Mesothelial cell of epicardium (in vitro differentiated cells): Measurements from ENCODE around the gene ASPDH. TPM values are rescaled to one million over a fixed set of nuclear protein-coding genes. Genes with fewer than 3 reads are reported as not detected.

Experiments used
- DNase-seq, 2 experiments: peaks; one replicate each; pipeline ENCODE4 v3.0.0; 2021; ENCODE audit warnings: low spot score in 2 of 2; ENCODE audit not compliant: unreplicated experiment in 2 of 2
- H3K27ac Mint-ChIP-seq: 2 replicates; pipeline ENCODE4 v1.8.0; 2021; ENCODE audit warnings: mixed read lengths
- H3K27me3 Mint-ChIP-seq: 2 replicates; pipeline ENCODE4 v1.8.0; 2021; ENCODE audit warnings: low read depth, mixed read lengths
- H3K36me3 Mint-ChIP-seq: 2 replicates; pipeline ENCODE4 v1.8.0; 2021; ENCODE audit warnings: mixed read lengths
- H3K4me1 Mint-ChIP-seq: 2 replicates; pipeline ENCODE4 v1.8.0; 2021; ENCODE audit warnings: mixed read lengths
- H3K4me3 Mint-ChIP-seq: 2 replicates; pipeline ENCODE4 v1.8.0; 2021; ENCODE audit warnings: mild to moderate bottlenecking, moderate library complexity, mixed read lengths
- H3K9me3 Mint-ChIP-seq: 2 replicates; pipeline ENCODE4 v1.8.0; 2021; ENCODE audit warnings: mixed read lengths
- total RNA-seq: library from RNA; stranded (reverse); gene quantifications from 3 replicates; pipeline ENCODE4 v1.2.1, GENCODE V29; 2021
- TF ChIP-seq, protein P1 (sequence below): fragments of 200-600 bp; sonication (generic); IDR thresholded peaks from one replicate; pipeline ENCODE4 v1.5.0; 2021; ENCODE audit warnings: antibody characterized with exemption; ENCODE audit not compliant: unreplicated experiment

ASPDH gene
- total RNA-seq, 1 donor from 2014 or later: not detected

DNA sequence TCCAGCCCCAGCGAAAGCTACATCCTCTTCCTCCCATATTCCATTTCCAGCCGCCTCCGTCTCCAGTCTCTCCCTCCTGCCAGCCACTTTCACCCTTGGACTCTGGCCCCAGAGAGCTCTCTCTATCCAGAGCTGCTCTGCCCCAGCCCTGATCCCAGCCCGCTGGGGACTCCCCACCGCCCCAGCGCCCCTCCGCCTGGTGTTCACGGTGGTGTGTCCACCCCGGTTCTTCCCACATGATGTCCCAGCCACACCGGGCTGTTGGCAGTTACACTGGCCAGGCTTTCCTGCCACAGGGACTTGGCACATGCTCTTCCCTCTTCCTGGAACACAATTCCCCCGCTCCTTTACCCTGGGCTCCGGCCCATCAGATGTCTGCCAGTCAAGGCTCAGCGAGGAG is 48.7 kb downstream of the ASPDH start:
- Mint-ChIP-seq H3K27me3 (no peaks in the 10 kb centered on the region), H3K4me3 (no peak overlapping the region), H3K27ac (no peak overlapping the region), H3K9me3 (no peaks in the 10 kb centered on the region), H3K36me3 (no peaks in the 10 kb centered on the region), H3K4me1 (peaks cover 8% of the 10 kb centered on the region)
- TF ChIP-seq, protein P1, sequence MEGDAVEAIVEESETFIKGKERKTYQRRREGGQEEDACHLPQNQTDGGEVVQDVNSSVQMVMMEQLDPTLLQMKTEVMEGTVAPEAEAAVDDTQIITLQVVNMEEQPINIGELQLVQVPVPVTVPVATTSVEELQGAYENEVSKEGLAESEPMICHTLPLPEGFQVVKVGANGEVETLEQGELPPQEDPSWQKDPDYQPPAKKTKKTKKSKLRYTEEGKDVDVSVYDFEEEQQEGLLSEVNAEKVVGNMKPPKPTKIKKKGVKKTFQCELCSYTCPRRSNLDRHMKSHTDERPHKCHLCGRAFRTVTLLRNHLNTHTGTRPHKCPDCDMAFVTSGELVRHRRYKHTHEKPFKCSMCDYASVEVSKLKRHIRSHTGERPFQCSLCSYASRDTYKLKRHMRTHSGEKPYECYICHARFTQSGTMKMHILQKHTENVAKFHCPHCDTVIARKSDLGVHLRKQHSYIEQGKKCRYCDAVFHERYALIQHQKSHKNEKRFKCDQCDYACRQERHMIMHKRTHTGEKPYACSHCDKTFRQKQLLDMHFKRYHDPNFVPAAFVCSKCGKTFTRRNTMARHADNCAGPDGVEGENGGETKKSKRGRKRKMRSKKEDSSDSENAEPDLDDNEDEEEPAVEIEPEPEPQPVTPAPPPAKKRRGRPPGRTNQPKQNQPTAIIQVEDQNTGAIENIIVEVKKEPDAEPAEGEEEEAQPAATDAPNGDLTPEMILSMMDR: no peak
- no peak for DNase-seq

DNA sequence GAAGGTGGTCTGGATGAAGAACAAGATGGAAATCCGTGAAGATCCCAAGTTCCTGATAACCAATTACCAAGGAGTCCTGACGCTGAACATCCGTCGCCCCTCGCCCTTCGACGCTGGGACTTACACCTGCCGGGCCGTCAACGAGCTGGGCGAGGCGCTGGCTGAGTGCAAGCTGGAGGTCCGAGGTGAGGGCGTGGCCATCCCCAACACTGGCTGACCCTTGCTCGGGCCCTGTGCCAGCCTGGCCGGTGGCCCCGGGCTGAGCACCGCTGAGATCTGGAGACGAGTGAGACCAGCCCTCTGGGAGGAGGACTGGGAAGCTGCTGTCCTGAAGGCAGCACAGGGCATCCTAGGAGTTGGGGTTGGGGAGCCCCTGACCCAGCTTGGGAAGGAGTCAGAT is 49.4 kb downstream of the ASPDH start:
- TF ChIP-seq, protein P1: no peak
- Mint-ChIP-seq H3K36me3 (no peaks in the 10 kb centered on the region), H3K4me1 (peaks cover 10% of the 10 kb centered on the region), H3K27ac (no peak overlapping the region), H3K4me3 (no peak overlapping the region), H3K9me3 (no peaks in the 10 kb centered on the region), H3K27me3 (no peaks in the 10 kb centered on the region)
- DNase-seq: no peak

DNA sequence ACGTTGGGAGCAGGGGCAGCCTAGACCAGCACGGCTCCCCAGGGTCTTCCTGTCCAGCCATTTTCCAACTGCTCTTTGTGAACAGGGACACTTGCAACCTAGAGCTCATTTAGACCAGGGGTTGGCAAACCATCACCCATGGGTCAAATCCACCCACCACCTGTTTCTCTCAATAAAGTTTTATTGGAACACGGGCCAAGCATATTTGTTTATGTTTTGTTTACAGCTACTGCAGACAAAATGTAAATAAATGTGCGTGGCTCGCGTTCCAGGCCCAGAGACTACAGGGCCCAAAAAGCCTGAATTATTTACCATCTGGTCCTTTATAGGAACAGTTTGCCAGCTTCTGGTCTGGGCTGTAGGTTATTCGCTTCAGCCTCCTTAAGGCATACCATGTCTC is 50.7 kb downstream of the ASPDH start:
- no peaks in the 10 kb centered on the region for H3K27me3 Mint-ChIP-seq
- no peak overlapping the region for H3K27ac Mint-ChIP-seq
- TF ChIP-seq, protein P1: no peak
- no peak for DNase-seq
- no peak overlapping the region for H3K4me3 Mint-ChIP-seq
- no peaks in the 10 kb centered on the region for H3K9me3 Mint-ChIP-seq
- H3K36me3 Mint-ChIP-seq: no peaks in the 10 kb centered on the region
- H3K4me1 Mint-ChIP-seq: peaks cover 10% of the 10 kb centered on the region

Other genes with a start within 250 kb of the ASPDH start
- 53.4 to 57.7 TPM (median 54.4 TPM) in 3 replicates for gene KCNC3, start 184.5 kb downstream of the ASPDH start, total RNA-seq
- 2.4 to 3.5 TPM (median 3.2 TPM) in 3 replicates for gene NAPSA, start 148.3 kb downstream of the ASPDH start, total RNA-seq
- gene NR1H2, start 137.5 kb downstream of the ASPDH start, total RNA-seq: 35.4 to 39.1 TPM (median 37.3 TPM) in 3 replicates
- gene POLD1, start 129.6 kb downstream of the ASPDH start, total RNA-seq: 58.4 to 60.6 TPM (median 60.3 TPM) in 3 replicates
- 0.11 TPM in 1 of 3 replicates, not detected in the others for gene SPIB, start 95.0 kb downstream of the ASPDH start, total RNA-seq
- 0.89 to 1.9 TPM (median 1.2 TPM) in 3 replicates for gene MYBPC2, start 81.0 kb downstream of the ASPDH start, total RNA-seq
- 175 to 181 TPM (median 176 TPM) in 3 replicates for gene EMC10, start 37.4 kb downstream of the ASPDH start, total RNA-seq
- 10.1 to 12.7 TPM (median 11.5 TPM) in 3 replicates for gene GARIN5A, start 37.1 kb downstream of the ASPDH start, total RNA-seq
- gene JOSD2, start 2.7 kb downstream of the ASPDH start, total RNA-seq: 16.4 to 18.7 TPM (median 17.5 TPM) in 3 replicates
- 15.2 to 16.9 TPM (median 16.3 TPM) in 3 replicates for gene LRRC4B, start 54.5 kb upstream of the ASPDH start, total RNA-seq
- 0.31 to 0.77 TPM (median 0.60 TPM) in 3 replicates for gene SYT3, start 126.0 kb upstream of the ASPDH start, total RNA-seq
- 3.0 to 5.0 TPM (median 3.5 TPM) in 3 replicates for gene C19orf81, start 135.5 kb upstream of the ASPDH start, total RNA-seq
- gene SHANK1, start 205.9 kb upstream of the ASPDH start, total RNA-seq: 11.9 to 14.0 TPM (median 13.5 TPM) in 3 replicates
- 33.0 to 34.4 TPM (median 33.6 TPM) in 3 replicates for gene CLEC11A, start 209.5 kb upstream of the ASPDH start, total RNA-seq